IPS-18a (cell line): ENCODE measurements around the gene PIGU.
"Not testable (repeated sequence)": the region's sequence is repeated elsewhere in the genome, so short reads cannot be mapped to it uniquely, and the experiment has no call there.

Experiments used
- H3K27ac ChIP-seq: one replicate; pipeline ENCODE4 v1.5.1; 2013; ENCODE audit warnings: low read length
- H3K27me3 ChIP-seq: one replicate; pipeline ENCODE4 v1.6.1; 2013; ENCODE audit warnings: mild to moderate bottlenecking, low read length; ENCODE audit not compliant: control insufficient read depth, insufficient read depth
- H3K36me3 ChIP-seq: one replicate; pipeline ENCODE4 v1.6.1; 2013; ENCODE audit warnings: low read depth, low read length; ENCODE audit not compliant: control insufficient read depth
- H3K4me1 ChIP-seq: one replicate; pipeline ENCODE4 v1.6.1; 2013; ENCODE audit warnings: low read depth, low read length; ENCODE audit not compliant: control insufficient read depth
- H3K4me3 ChIP-seq: one replicate; pipeline ENCODE4 v1.5.1; 2013; ENCODE audit warnings: low read length
- H3K9ac ChIP-seq: one replicate; pipeline ENCODE4 v1.6.1; 2013; ENCODE audit warnings: mild to moderate bottlenecking, low read length, moderate library complexity
- H3K9me3 ChIP-seq: one replicate; pipeline ENCODE4 v1.6.1; 2013; ENCODE audit warnings: low read depth, low read length; ENCODE audit not compliant: control insufficient read depth

Gene PIGU

GRCh38 chr20:34524426-34524825 is 152.5 kb downstream of the PIGU start:
- Histone ChIP-seq H3K4me3 (no peak overlapping the region), H3K27ac (no peak overlapping the region), H3K9ac (no peak overlapping the region), H3K9me3 (no peaks in the 10 kb centered on the region), H3K36me3 (peaks cover 26% of the 10 kb centered on the region), H3K4me1 (peaks cover 3% of the 10 kb centered on the region), H3K27me3 (no peaks in the 10 kb centered on the region)

GRCh38 chr20:34522969-34523871 is 153.7 kb downstream of the PIGU start:
- no peak overlapping the region for H3K27ac ChIP-seq
- no peak overlapping the region for H3K9ac ChIP-seq
- H3K36me3 ChIP-seq = peaks cover 16% of the 10 kb centered on the region
- H3K4me3 ChIP-seq = no peak overlapping the region
- peaks cover 3% of the 10 kb centered on the region for H3K4me1 ChIP-seq
- no peaks in the 10 kb centered on the region for H3K27me3 ChIP-seq
- H3K9me3 ChIP-seq = no peaks in the 10 kb centered on the region

DNA sequence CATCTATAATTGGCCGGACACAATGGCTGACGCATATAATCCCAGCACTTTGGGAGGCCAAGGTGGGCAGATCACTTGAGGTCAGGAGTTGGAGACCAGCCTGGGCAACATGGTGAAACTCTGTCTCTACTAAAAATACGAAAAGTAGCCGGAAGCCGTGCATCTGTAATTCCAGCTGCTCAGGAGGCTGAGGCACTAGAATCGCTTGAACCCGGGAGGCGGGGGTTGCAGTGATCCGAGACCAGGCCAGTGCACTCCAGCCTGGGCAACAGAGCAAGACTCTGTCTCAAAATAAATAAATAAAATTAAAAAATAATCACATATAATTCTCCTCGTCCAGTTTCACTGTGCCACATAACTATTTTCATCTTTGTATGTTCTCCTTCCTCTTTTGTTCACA is 157.1 kb downstream of the PIGU start:
- H3K9ac ChIP-seq, H3K27me3 ChIP-seq, H3K4me3 ChIP-seq, H3K27ac ChIP-seq, H3K4me1 ChIP-seq, H3K36me3 ChIP-seq, H3K9me3 ChIP-seq: not testable (repeated sequence)

DNA sequence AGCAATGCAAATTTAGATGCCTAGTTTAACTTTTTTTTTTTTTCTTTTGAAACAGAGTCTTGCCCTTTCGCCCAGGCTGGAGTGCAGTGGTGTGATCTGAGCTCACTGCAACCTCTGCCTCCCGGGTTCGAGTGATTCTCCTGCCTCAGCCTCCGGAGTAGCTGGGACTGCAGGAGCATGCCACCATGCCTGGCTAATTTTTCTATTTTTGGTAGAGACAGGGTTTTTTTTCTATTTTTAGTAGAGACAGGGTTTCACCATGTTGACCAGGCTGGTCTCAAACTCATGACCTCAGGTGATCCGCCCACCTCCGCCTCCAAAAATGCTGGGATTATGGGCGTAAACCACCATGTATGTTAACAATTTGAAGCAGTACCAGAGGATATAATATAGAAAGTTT is 158.0 kb downstream of the PIGU start:
- H3K4me1 ChIP-seq, H3K27me3 ChIP-seq, H3K9ac ChIP-seq, H3K36me3 ChIP-seq, H3K9me3 ChIP-seq, H3K4me3 ChIP-seq, H3K27ac ChIP-seq: not testable (repeated sequence)

GRCh38 chr20:34517114-34517505 is 159.8 kb downstream of the PIGU start:
- H3K27me3 ChIP-seq = no peaks in the 10 kb centered on the region

GRCh38 chr20:34516247-34517113 is 160.4 kb downstream of the PIGU start, which contains the start of gene DYNLRB1:
Gene DYNLRB1 (plus strand): TSS chr20:34516422. CDS start chr20:34516459, 37 bp downstream.
- no peaks in the 10 kb centered on the region for H3K36me3 ChIP-seq
- peaks cover 6% of the 10 kb centered on the region for H3K4me1 ChIP-seq
- H3K27ac ChIP-seq = peak within 1 kb of the TSS; percentile 59
- no peaks in the 10 kb centered on the region for H3K9me3 ChIP-seq
- H3K27me3 ChIP-seq = no peaks in the 10 kb centered on the region
- H3K9ac ChIP-seq = peak within 1 kb of the TSS; percentile 81
- peak within 1 kb of the TSS; percentile 96 for H3K4me3 ChIP-seq

More at GRCh38 chr20:34517114-34517505, 159.8 kb downstream of the PIGU start:
- H3K4me3 ChIP-seq = peak overlapping the region; percentile 96
- H3K27ac ChIP-seq = no peak overlapping the region
- peak overlapping the region; percentile 81 for H3K9ac ChIP-seq
- H3K36me3 ChIP-seq = no peaks in the 10 kb centered on the region
- H3K9me3 ChIP-seq = no peaks in the 10 kb centered on the region
- peaks cover 6% of the 10 kb centered on the region for H3K4me1 ChIP-seq

GRCh38 chr20:34515484-34516246 is 161.2 kb downstream of the PIGU start:
- peak overlapping the region; percentile 81 for H3K9ac ChIP-seq
- no peaks in the 10 kb centered on the region for H3K9me3 ChIP-seq
- H3K27ac ChIP-seq = peak overlapping the region; percentile 59
- peaks cover 4% of the 10 kb centered on the region for H3K36me3 ChIP-seq
- peaks cover 6% of the 10 kb centered on the region for H3K4me1 ChIP-seq
- H3K4me3 ChIP-seq = peak overlapping the region; percentile 96
- no peaks in the 10 kb centered on the region for H3K27me3 ChIP-seq

DNA sequence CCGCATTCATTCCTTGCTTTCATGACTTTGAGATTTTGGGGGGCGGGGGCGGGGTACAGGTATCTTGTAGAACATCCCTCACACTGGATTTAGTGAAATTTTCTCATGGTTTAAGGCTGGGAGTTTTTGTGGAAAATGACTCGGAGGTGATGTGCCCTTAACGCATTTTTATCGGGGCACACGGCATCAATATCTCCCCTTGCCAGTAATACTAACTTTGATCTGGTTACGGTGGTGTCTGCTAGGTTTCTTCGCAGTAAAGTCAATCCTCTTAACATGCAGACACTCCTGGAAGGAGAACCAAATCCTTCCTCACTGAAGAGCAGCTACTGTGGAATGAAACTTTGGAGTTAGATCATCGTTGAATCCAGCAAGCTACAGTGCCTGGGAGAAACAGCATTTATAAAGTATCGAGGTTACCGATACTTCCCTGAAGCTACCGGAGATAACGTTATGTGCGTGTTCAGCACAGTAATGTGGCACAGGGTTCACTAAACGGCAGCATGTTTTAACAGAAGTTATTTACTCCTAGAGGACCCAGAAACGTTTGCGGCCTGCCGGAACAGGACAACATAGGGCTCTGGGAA is 161.9 kb downstream of the PIGU start:
- Histone ChIP-seq H3K36me3 (peaks cover 4% of the 10 kb centered on the region), H3K9me3 (no peaks in the 10 kb centered on the region), H3K27ac (peak overlapping the region; percentile 49), H3K4me3 (peak overlapping the region; percentile 96), H3K9ac (peak overlapping the region; percentile 81), H3K4me1 (peaks cover 6% of the 10 kb centered on the region), H3K27me3 (no peaks in the 10 kb centered on the region)

DNA sequence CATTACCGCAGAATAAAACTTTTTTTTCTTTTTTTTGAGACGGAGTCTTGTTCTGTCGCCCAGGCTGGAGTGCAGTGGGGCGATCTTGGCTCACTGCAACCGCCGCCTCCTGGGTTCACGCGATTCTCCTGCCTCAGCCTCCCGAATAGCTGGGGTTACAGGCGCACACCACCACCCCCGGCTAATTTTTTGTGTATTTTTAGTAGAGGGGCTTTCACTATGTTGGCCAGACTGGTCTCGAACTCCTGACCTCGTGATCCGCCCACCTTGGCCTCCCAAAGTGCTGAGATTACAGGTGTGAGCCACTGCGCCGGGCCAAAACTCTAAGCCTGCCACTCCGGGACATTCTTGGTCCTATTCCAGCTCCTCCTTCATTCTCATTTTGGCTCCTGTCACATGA is 162.9 kb downstream of the PIGU start:
- not testable (repeated sequence) for H3K27ac ChIP-seq, H3K9me3 ChIP-seq, H3K27me3 ChIP-seq, H3K4me3 ChIP-seq, H3K9ac ChIP-seq, H3K36me3 ChIP-seq, H3K4me1 ChIP-seq

DNA sequence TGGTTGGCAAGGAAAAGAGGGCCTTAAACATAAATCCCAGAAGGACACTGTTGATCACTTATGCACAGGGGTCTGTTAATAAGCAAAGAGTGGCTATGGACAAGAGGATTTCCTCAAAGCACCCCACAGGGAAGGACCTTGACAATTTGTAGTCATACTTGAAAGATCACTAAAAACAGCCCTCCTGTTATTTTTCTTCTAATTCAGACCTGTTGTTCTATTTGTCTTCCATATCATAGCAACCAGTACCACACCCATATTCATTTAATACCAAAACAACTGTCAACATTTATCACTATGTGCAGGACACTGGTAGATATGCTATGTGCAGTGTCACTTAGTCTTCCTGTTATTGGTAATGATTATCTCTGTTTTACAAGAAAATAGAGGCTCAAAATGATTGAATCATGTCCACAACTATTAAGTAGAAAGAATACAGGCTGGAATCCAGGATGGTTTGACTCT is 163.9 kb downstream of the PIGU start:
- Histone ChIP-seq H3K4me1 (peaks cover 6% of the 10 kb centered on the region), H3K4me3 (no peak overlapping the region), H3K9ac (no peak overlapping the region), H3K9me3 (no peaks in the 10 kb centered on the region), H3K27me3 (no peaks in the 10 kb centered on the region), H3K27ac (no peak overlapping the region), H3K36me3 (peaks cover 9% of the 10 kb centered on the region)
